HG03521 (cell line): ENCODE data around the gene ELP5.

Source experiments
- ATAC-seq: cut with Tn5 transposase; IDR thresholded peaks from one replicate; pipeline ENCODE4 v1.9.1; 2021; ENCODE audit warnings: mild to moderate bottlenecking, moderate library complexity; ENCODE audit not compliant: unreplicated experiment

ELP5 gene

GRCh38 chr17:7218758-7219157 is 33.3 kb upstream of the ELP5 start:
- no peak for ATAC-seq

- no peak for ATAC-seq
These were observed 32.7 kb upstream of the ELP5 start for GRCh38 chr17:7219229-7219811.

- ATAC-seq, result no peak
These were observed 32.0 kb upstream of the ELP5 start, which contains the start of the genes ACADVL and DLG4 for GRCh38 chr17:7219812-7220592. Gene ACADVL (plus strand): TSS chr17:7219938. CDS start chr17:7219985, 47 bp downstream. Gene DLG4 (minus strand): TSS chr17:7219836.

- ATAC-seq, result no peak
These were observed 31.3 kb upstream of the ELP5 start for GRCh38 chr17:7220593-7221277.

- ATAC-seq, result no peak
These were observed 30.5 kb upstream of the ELP5 start for GRCh38 chr17:7221278-7222092.

- ATAC-seq, result no peak
These were observed 29.7 kb upstream of the ELP5 start for GRCh38 chr17:7222093-7222971.

- ATAC-seq, result no peak
These were observed 29.1 kb upstream of the ELP5 start for GRCh38 chr17:7222972-7223292.

- no peak for ATAC-seq
These were observed 28.6 kb upstream of the ELP5 start for GRCh38 chr17:7223375-7223774.

GRCh38 chr17:7224110-7224509 is 27.9 kb upstream of the ELP5 start:
- ATAC-seq, result no peak

- no peak for ATAC-seq
These were observed 27.3 kb upstream of the ELP5 start for GRCh38 chr17:7224661-7225111.

- ATAC-seq, result no peak
These were observed 26.2 kb upstream of the ELP5 start for GRCh38 chr17:7225711-7226331.

- ATAC-seq, result no peak
These were observed 25.0 kb upstream of the ELP5 start for GRCh38 chr17:7226721-7227710.

GRCh38 chr17:7228920-7229319 is 23.1 kb upstream of the ELP5 start:
- ATAC-seq, result no peak

- ATAC-seq, result no peak
These were observed 22.5 kb upstream of the ELP5 start for GRCh38 chr17:7229504-7229903.

- no peak for ATAC-seq
These were observed 19.9 kb upstream of the ELP5 start for GRCh38 chr17:7232114-7232513.

- no peak for ATAC-seq
These were observed 18.3 kb upstream of the ELP5 start for GRCh38 chr17:7233701-7234082.

- peak; percentile 49 for ATAC-seq
These were observed 17.7 kb upstream of the ELP5 start, which contains the start of gene DVL2 for GRCh38 chr17:7234083-7234951. Gene DVL2 (minus strand): TSS chr17:7234517. CDS start chr17:7234262, 255 bp downstream.
